Measurements from ENCODE around the gene PPCS.
A peak's percentile ranks its signal among the peaks of the same experiment; 100 is the strongest.

PPCS gene

GRCh38 chr1:42453386-42453785 is 3.0 kb upstream of the PPCS start:
- H3K4me1 ChIP-seq (ENCODE audit: low read depth, poor library complexity, severe bottlenecking) = peaks cover 4% of the 10 kb centered on the region
- H3K4me2 ChIP-seq = no peak overlapping the region
- no peaks in the 10 kb centered on the region for H4K20me1 ChIP-seq (ENCODE audit: insufficient read depth)
- H3K36me3 ChIP-seq (ENCODE audit: insufficient read depth) = no peaks in the 10 kb centered on the region
- no peak overlapping the region for H3K4me3 ChIP-seq (IDR thresholded peaks at IDR 0.05; ENCODE audit: insufficient read depth, low read depth, low read length)
- H2AFZ ChIP-seq (ENCODE audit: low read depth) = no peak overlapping the region
- no peak overlapping the region for H3K27ac ChIP-seq
- TF ChIP-seq, protein P1, sequence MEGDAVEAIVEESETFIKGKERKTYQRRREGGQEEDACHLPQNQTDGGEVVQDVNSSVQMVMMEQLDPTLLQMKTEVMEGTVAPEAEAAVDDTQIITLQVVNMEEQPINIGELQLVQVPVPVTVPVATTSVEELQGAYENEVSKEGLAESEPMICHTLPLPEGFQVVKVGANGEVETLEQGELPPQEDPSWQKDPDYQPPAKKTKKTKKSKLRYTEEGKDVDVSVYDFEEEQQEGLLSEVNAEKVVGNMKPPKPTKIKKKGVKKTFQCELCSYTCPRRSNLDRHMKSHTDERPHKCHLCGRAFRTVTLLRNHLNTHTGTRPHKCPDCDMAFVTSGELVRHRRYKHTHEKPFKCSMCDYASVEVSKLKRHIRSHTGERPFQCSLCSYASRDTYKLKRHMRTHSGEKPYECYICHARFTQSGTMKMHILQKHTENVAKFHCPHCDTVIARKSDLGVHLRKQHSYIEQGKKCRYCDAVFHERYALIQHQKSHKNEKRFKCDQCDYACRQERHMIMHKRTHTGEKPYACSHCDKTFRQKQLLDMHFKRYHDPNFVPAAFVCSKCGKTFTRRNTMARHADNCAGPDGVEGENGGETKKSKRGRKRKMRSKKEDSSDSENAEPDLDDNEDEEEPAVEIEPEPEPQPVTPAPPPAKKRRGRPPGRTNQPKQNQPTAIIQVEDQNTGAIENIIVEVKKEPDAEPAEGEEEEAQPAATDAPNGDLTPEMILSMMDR (conservative IDR thresholded peaks at IDR 0.05; ENCODE audit: low read depth, low read length) = no peak
- H3K9ac ChIP-seq = no peak overlapping the region
- H3K79me2 ChIP-seq (ENCODE audit: insufficient read depth, low read depth) = no peaks in the 10 kb centered on the region
- H3K27me3 ChIP-seq (ENCODE audit: insufficient read depth, low read depth) = no peaks in the 10 kb centered on the region

GRCh38 chr1:42454403-42454802 is 1.9 kb upstream of the PPCS start:
- H3K4me2 ChIP-seq = no peak overlapping the region
- no peak overlapping the region for H3K4me3 ChIP-seq (IDR thresholded peaks at IDR 0.05; ENCODE audit: insufficient read depth, low read depth, low read length)
- no peak overlapping the region for H3K9ac ChIP-seq
- H3K27me3 ChIP-seq (ENCODE audit: insufficient read depth, low read depth) = no peaks in the 10 kb centered on the region
- H3K4me1 ChIP-seq (ENCODE audit: low read depth, poor library complexity, severe bottlenecking) = peaks cover 4% of the 10 kb centered on the region
- TF ChIP-seq, protein P1 (conservative IDR thresholded peaks at IDR 0.05; ENCODE audit: low read depth, low read length) = no peak
- H3K36me3 ChIP-seq (ENCODE audit: insufficient read depth) = no peaks in the 10 kb centered on the region
- H2AFZ ChIP-seq (ENCODE audit: low read depth) = no peak overlapping the region
- no peaks in the 10 kb centered on the region for H3K79me2 ChIP-seq (ENCODE audit: insufficient read depth, low read depth)
- H4K20me1 ChIP-seq (ENCODE audit: insufficient read depth) = no peaks in the 10 kb centered on the region
- H3K27ac ChIP-seq = no peak overlapping the region

DNA sequence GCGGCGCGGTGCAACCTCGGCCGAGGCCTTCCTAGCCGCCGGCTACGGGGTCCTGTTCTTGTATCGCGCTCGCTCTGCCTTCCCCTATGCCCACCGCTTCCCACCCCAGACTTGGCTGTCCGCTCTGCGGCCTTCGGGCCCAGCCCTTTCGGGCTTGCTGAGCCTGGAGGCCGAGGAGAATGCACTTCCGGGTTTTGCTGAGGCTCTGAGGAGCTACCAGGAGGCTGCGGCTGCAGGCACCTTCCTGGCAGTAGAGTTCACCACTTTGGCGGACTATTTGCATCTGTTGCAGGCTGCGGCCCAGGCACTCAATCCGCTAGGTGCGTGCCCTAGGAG is 379 bp downstream of the PPCS start:
- Histone ChIP-seq H3K4me1 (ENCODE audit: low read depth, poor library complexity, severe bottlenecking) (peaks cover 4% of the 10 kb centered on the region), H3K4me2 (peak overlapping the region; percentile 77), H3K9ac (peak overlapping the region; percentile 91), H3K4me3 (IDR thresholded peaks at IDR 0.05; ENCODE audit: insufficient read depth, low read depth, low read length) (peak overlapping the region; percentile 81), H4K20me1 (ENCODE audit: insufficient read depth) (no peaks in the 10 kb centered on the region), H3K27me3 (ENCODE audit: insufficient read depth, low read depth) (no peaks in the 10 kb centered on the region), H2AFZ (ENCODE audit: low read depth) (peak overlapping the region; percentile 99), H3K36me3 (ENCODE audit: insufficient read depth) (no peaks in the 10 kb centered on the region), H3K27ac (peak overlapping the region; percentile 82), H3K79me2 (ENCODE audit: insufficient read depth, low read depth) (no peaks in the 10 kb centered on the region)
- TF ChIP-seq, protein P1 (conservative IDR thresholded peaks at IDR 0.05; ENCODE audit: low read depth, low read length) = no peak

DNA sequence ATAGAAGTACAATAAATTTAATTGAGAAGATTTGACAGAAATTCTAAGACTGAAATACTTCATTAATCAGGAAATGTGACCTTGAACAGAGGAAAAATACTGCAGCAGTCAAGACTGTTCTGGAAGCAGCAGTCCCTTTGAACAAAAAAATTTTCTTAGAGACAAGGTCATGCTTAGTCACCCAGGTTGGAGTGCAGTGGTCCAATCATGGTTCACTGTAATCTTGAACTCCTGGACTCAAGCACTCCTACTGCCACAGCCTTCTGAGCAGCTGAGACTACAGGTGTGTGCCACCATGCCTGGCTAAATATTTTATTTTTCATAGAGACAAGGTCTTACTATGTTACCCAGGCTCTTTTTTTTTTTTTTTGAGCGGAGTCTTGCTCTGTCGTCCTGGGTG is 4.9 kb downstream of the PPCS start:
- Histone ChIP-seq H3K27ac (no peak overlapping the region), H3K79me2 (ENCODE audit: insufficient read depth, low read depth) (no peaks in the 10 kb centered on the region), H3K36me3 (ENCODE audit: insufficient read depth) (no peaks in the 10 kb centered on the region), H3K4me1 (ENCODE audit: low read depth, poor library complexity, severe bottlenecking) (peaks cover 13% of the 10 kb centered on the region), H2AFZ (ENCODE audit: low read depth) (no peak overlapping the region), H3K4me2 (no peak overlapping the region), H3K27me3 (ENCODE audit: insufficient read depth, low read depth) (no peaks in the 10 kb centered on the region), H3K9ac (no peak overlapping the region), H4K20me1 (ENCODE audit: insufficient read depth) (no peaks in the 10 kb centered on the region), H3K4me3 (IDR thresholded peaks at IDR 0.05; ENCODE audit: insufficient read depth, low read depth, low read length) (no peak overlapping the region)
- TF ChIP-seq, protein P1 (conservative IDR thresholded peaks at IDR 0.05; ENCODE audit: low read depth, low read length) = no peak
